Endodermal cell (in vitro differentiated cells): Measurements from ENCODE around the gene USH1C. TPM values are rescaled to one million over a fixed set of nuclear protein-coding genes. Genes with fewer than 3 reads are reported as not detected.

Experiments
- DNase-seq: peaks from one replicate; pipeline ENCODE4 v3.0.0-alpha.2; 2017
- H3K27ac ChIP-seq: 2 replicates; pipeline ENCODE4 v1.5.1; 2013; ENCODE audit warnings: mild to moderate bottlenecking, low read depth, low read length, moderate library complexity
- H3K27me3 ChIP-seq: 2 replicates; pipeline ENCODE4 v1.6.1; 2013; ENCODE audit warnings: mild to moderate bottlenecking, low read length, moderate library complexity; ENCODE audit not compliant: insufficient read depth, control insufficient read depth, poor library complexity, severe bottlenecking
- H3K36me3 ChIP-seq: 2 replicates; pipeline ENCODE4 v1.7.0; 2013; ENCODE audit warnings: mild to moderate bottlenecking, low read length, moderate library complexity; ENCODE audit not compliant: control insufficient read depth, insufficient read depth
- H3K4me1 ChIP-seq: one replicate; pipeline ENCODE4 v1.7.0; 2013; ENCODE audit warnings: low read length; ENCODE audit not compliant: control insufficient read depth, insufficient read depth
- H3K4me3 ChIP-seq: 2 replicates; pipeline ENCODE4 v1.5.1; 2013; ENCODE audit warnings: mild to moderate bottlenecking, low read length, moderate library complexity
- H3K9ac ChIP-seq: 2 replicates; pipeline ENCODE4 v1.6.1; 2013; ENCODE audit warnings: mild to moderate bottlenecking, low read length, moderate library complexity; ENCODE audit not compliant: poor library complexity, severe bottlenecking; ENCODE audit errors: extremely low read depth
- H3K9me3 ChIP-seq: 2 replicates; pipeline ENCODE4 v1.6.1; 2013; ENCODE audit warnings: mild to moderate bottlenecking, low read length, moderate library complexity; ENCODE audit not compliant: control insufficient read depth
- H3K27ac Mint-ChIP-seq: 2 replicates; pipeline ENCODE4 v1.8.0; 2020; ENCODE audit warnings: mixed read lengths
- H3K27me3 Mint-ChIP-seq: 2 replicates; pipeline ENCODE4 v1.8.0; 2021; ENCODE audit warnings: mild to moderate bottlenecking, mixed read lengths; ENCODE audit not compliant: insufficient read depth
- H3K36me3 Mint-ChIP-seq: 2 replicates; pipeline ENCODE4 v1.8.0; 2020; ENCODE audit warnings: low read depth, mixed read lengths
- H3K4me1 Mint-ChIP-seq: 2 replicates; pipeline ENCODE4 v1.8.0; 2020; ENCODE audit warnings: mixed read lengths
- H3K4me3 Mint-ChIP-seq: 2 replicates; pipeline ENCODE4 v1.8.0; 2020; ENCODE audit warnings: mild to moderate bottlenecking, moderate library complexity, mixed read lengths
- H3K9me3 Mint-ChIP-seq: 2 replicates; pipeline ENCODE4 v1.8.0; 2020; ENCODE audit warnings: mild to moderate bottlenecking, mixed read lengths
- CTCF ChIP-seq: fragments of 200-600 bp; sonication (generic); conservative IDR thresholded peaks from 2 replicates; pipeline ENCODE4 v1.5.0; 2021; ENCODE audit warnings: antibody characterized with exemption, mild to moderate bottlenecking
- WGBS, 2 experiments: methylation state at CpG; one replicate each; pipeline versions ENCODE4 v1.1.5 to v1.1.7; 2013; ENCODE audit warnings: missing lambda C conversion rate in 2 of 2, mixed read lengths in 1 of 2; ENCODE audit not compliant: insufficient coverage in 1 of 2, insufficient read length in 1 of 2; 5-methylcytosine and 5-hydroxymethylcytosine counted together
- total RNA-seq, 2 donors: library from RNA; stranded (reverse); fragmentation: NEBNext Ultra II Directional in 1 of 2; extraction: Animal tissue kit (Norgen Biotek cat#: 25700) in 1 of 2; gene quantifications; 2 replicates in 1 of 2; 3 replicates in 1 of 2; pipeline ENCODE4 v1.2.1, GENCODE V29; 2021

USH1C gene
- total RNA-seq, 2 donors from 2014 or later: 1.5 to 2.8 TPM

- TF ChIP-seq CTCF: no peak
- no peaks in the 10 kb centered on the region for H3K9me3 ChIP-seq
- Mint-ChIP-seq H3K36me3 (no peaks in the 10 kb centered on the region), H3K9me3 (no peaks in the 10 kb centered on the region), H3K4me1 (no peaks in the 10 kb centered on the region), H3K27me3 (peaks cover 46% of the 10 kb centered on the region), H3K4me3 (no peak overlapping the region), H3K27ac (no peak overlapping the region)
- WGBS, 2 experiments: 80 to 83% methylated on average over 2 of the region's 2 CpGs
- peaks cover 12% of the 10 kb centered on the region for H3K27me3 ChIP-seq
- no peak overlapping the region for H3K9ac ChIP-seq
- H3K4me3 ChIP-seq: no peak overlapping the region
- no peak for DNase-seq
- no peaks in the 10 kb centered on the region for H3K36me3 ChIP-seq
- no peak overlapping the region for H3K27ac ChIP-seq
- no peaks in the 10 kb centered on the region for H3K4me1 ChIP-seq
These were observed 60.7 kb downstream of the USH1C start for GRCh38 chr11:17483505-17483904.

- no peak overlapping the region for H3K4me3 ChIP-seq
- no peak overlapping the region for H3K9ac ChIP-seq
- no peaks in the 10 kb centered on the region for H3K4me1 ChIP-seq
- 94 to 100% methylated on average over 3 to 5 of the region's 5 CpGs for WGBS, 2 experiments
- peaks cover 55% of the 10 kb centered on the region for H3K27me3 Mint-ChIP-seq
- no peak overlapping the region for H3K27ac Mint-ChIP-seq
- H3K36me3 ChIP-seq: no peaks in the 10 kb centered on the region
- H3K4me3 Mint-ChIP-seq: no peak overlapping the region
- DNase-seq: no peak
- TF ChIP-seq CTCF: no peak
- no peaks in the 10 kb centered on the region for H3K9me3 ChIP-seq
- no peaks in the 10 kb centered on the region for H3K4me1 Mint-ChIP-seq
- no peaks in the 10 kb centered on the region for H3K9me3 Mint-ChIP-seq
- no peak overlapping the region for H3K27ac ChIP-seq
- H3K27me3 ChIP-seq: peaks cover 25% of the 10 kb centered on the region
- no peaks in the 10 kb centered on the region for H3K36me3 Mint-ChIP-seq
These were observed 62.3 kb downstream of the USH1C start for GRCh38 chr11:17481905-17482304.

GRCh38 chr11:17479284-17480214 is 64.7 kb downstream of the USH1C start:
- peak; percentile 94 for DNase-seq
- Mint-ChIP-seq H3K36me3 (no peaks in the 10 kb centered on the region), H3K27ac (no peak overlapping the region), H3K9me3 (no peaks in the 10 kb centered on the region), H3K4me3 (no peak overlapping the region), H3K4me1 (peaks cover 7% of the 10 kb centered on the region), H3K27me3 (peaks cover 71% of the 10 kb centered on the region)
- Histone ChIP-seq H3K9me3 (no peaks in the 10 kb centered on the region), H3K36me3 (no peaks in the 10 kb centered on the region), H3K9ac (no peak overlapping the region), H3K4me3 (no peak overlapping the region), H3K27me3 (peaks cover 48% of the 10 kb centered on the region), H3K27ac (no peak overlapping the region), H3K4me1 (no peaks in the 10 kb centered on the region)
- TF ChIP-seq CTCF: no peak
- WGBS, 2 experiments: 38 to 39% methylated on average over 10 to 13 of the region's 14 CpGs
